GM19240 (cell line): ENCODE results near the gene MICAL2.
"Not testable (repeated sequence)": the region's sequence is repeated elsewhere in the genome, so short reads cannot be mapped to it uniquely, and the experiment has no call there.

Experiments used
- DNase-seq: peaks from one replicate; pipeline ENCODE4 v3.0.0; 2011; ENCODE audit warnings: low spot score; ENCODE audit not compliant: insufficient read length

The MICAL2 gene

GRCh38 chr11:12133547-12134235, 23.3 kb downstream of the MICAL2 start:
- no peak for DNase-seq

DNA sequence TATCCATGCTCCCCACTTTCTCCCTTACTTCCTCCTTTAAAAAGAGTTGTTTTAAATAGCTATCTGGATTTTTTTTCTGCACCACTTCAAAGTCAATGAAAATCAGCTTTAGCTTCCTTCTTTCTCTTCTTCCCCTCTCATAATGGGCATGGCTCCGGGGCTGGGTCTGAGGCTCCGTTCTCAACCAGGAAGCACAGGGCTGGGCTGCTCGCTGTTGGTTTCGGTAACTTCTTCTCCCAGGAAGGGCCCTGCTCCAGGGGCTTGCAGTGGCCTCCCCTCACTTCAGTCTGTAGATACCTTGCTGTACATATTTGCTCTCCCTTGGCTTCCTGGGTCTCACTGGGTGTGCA, 23.8 kb downstream of the MICAL2 start:
- DNase-seq = no peak

DNA sequence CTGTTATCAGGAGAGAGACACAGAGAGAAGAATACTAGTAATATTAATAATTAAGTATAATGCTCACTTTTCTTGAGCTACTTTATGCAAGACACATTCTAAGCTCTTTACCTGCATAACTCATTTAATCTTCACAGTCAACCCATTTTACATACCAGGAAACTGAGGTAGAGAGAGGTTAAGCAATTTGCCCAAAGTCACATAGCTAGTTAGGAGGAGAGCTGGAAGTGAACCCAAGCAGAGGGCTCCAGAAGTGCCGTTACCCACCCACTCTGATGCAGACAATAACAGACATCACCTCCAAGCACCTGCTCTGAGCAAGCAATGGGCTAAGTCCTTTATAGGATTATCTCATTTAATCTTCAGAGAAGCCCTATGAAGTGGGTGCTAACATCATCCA, 24.8 kb downstream of the MICAL2 start:
- no peak for DNase-seq

GRCh38 chr11:12137005-12137690, 26.8 kb downstream of the MICAL2 start:
- DNase-seq = no peak

DNA sequence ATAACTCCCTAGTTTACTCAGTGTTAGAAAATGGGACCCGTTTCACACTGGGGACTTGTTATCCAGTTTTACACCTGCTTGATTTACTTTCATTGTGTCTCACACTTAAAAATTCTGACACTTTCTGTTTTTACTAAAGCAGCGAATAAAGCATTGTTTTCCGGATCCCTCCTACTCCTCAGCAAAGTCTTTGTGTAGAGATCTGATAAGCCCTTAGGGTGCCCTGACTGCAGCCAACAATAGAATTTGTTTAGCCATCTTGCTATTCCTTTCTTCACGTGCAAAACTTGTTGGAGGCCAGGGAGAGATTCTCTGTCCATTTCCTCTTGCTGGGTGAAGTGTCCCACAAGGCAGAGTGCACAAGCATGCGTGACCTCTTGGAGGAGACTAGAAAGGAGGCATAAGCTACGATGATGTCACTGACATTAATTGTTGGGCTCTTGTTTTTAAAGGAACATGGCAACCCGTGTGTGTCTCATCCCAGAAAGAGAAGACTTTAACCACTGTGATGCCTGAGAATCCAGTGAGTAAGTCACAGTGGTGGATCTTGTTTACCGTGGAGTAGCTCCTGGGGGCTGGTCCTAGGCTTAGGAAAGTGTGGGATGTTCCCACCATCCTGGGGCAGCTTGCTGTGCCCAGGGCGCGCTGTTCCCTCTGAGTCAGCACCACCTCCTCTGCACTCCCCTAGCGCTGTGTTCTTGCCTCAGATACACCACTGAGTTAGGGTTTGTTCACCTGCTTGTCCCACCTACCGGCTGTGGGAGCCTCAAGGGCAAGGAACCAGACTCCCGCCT, 27.7 kb downstream of the MICAL2 start:
- DNase-seq = no peak

DNA sequence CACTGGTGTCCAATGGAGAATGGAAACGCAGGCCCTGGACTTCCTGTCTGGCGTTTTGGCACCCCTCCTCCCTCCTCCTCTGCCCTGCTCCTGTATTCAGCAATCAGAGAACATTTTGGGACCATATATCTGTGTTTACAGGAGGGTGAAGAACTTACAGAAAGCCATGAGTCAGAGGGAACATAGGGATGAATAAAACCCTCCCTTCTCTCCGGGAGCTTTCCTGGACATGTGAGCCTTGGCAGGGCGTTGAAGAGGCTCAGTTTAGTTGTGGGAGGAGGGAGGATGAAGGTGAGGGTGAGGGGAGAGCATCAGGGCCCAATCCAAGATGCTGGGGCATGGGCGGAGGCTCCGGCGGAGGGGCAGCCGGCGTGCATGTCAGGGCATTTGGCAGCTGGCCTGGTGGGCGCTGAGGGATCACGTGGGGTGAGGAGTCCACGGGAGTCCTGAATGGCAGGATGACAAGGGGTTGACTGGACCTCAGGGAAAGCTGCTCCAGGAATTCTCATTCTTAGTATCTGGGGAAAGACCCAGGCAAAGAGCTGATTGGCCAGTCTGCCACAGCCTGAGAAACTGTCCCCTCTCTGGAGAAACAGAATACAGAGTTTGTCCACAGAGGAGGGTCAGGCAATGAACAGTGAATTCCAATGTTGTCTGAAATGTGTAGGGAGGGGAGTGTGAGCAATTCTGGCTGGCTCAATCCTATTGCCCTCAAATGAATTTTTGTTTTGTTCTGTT, 28.9 kb downstream of the MICAL2 start:
- no peak for DNase-seq

- no peak for DNase-seq
Observed at GRCh38 chr11:12140186-12140793, 29.9 kb downstream of the MICAL2 start.

GRCh38 chr11:12141283-12141682, 30.9 kb downstream of the MICAL2 start:
- DNase-seq = no peak

DNA sequence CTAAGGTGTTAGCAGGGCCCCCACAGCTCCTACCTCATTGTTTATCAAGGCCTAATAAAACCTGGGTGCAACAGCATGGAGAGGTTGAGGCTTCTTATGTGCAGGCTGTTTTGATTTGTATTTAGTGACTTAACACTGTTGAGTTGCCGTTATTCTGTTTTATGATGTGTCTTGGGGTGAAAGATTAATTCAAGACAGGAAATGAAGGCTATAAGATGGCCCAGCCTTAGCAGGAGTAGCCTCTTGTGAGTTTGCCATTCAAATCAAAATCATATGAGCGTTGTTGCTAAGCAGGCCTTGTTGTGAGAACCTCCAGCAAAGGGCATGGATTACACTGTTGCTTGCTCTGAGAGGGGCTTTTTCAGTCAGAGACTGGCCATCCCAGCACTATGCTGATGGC, 31.8 kb downstream of the MICAL2 start:
- no peak for DNase-seq

- DNase-seq = no peak
Observed at GRCh38 chr11:12142909-12143308, 32.5 kb downstream of the MICAL2 start.

- no peak for DNase-seq
Observed at GRCh38 chr11:12143461-12144258, 33.3 kb downstream of the MICAL2 start.

DNA sequence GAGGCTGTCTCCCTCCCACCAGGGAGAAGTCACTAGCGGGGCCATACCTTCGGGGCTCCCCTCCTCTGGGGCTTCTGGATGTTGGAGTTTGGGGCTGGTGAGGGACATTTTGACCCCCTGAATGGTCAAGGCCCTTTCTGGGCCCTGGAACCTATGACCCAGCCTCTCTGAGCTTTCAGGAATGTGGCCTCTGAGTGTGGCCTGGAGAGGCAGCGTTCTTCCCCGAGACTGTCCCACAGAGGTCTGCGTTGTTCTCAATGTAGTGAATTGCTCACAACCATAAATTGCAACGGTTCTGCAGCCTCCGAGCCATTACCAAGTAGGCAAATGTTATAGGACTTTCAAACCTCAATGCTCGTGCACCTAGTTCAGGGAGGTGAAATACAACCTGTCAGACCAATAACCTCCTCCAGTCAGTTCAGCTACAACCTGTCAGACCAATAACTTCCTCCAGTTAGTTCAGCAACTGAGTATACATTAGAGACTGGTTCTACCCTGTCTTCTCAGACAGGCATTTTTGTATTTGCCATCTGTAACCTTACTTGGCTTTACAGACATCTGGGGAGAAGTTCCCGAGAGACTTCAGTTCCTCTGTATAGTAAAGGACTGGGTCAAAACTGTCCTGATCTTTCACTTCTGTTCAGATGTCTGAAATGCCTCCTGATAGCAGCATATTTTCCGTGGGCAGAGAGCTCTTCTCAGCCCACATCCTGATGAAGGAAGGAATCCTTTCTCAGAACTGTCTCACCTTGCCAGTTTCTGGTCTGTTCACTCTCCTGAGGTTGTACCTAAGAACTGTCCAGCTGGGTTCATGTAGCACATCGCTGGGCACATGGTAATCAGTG, 34.2 kb downstream of the MICAL2 start:
- no peak for DNase-seq

GRCh38 chr11:12146678-12147077, 36.3 kb downstream of the MICAL2 start:
- not testable (repeated sequence) for DNase-seq

- no peak for DNase-seq
Observed at GRCh38 chr11:12147827-12148226, 37.4 kb downstream of the MICAL2 start.

- no peak for DNase-seq
Observed at GRCh38 chr11:12148466-12148865, 38.1 kb downstream of the MICAL2 start.

DNA sequence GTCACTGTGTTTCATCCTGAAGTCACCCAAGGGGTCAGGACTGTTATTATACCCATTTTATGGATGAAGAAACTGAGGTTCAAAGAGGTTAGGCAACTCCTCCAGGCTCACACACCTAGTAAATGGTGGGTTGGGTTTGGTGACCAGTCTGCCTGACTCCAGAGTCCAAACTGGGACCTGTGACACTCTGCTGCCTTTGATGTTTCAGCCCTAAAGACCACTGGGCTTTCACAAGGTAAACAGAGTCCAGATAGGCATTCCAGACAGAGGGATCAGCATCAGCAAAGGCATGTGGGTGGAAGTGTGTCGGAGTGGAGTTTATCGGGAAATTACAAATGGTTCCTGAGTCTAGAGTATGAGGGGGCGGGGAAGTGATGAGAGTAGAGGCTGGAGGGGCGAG, 38.5 kb downstream of the MICAL2 start:
- DNase-seq = no peak

- DNase-seq = no peak
Observed at GRCh38 chr11:12149672-12150225, 39.4 kb downstream of the MICAL2 start.

DNA sequence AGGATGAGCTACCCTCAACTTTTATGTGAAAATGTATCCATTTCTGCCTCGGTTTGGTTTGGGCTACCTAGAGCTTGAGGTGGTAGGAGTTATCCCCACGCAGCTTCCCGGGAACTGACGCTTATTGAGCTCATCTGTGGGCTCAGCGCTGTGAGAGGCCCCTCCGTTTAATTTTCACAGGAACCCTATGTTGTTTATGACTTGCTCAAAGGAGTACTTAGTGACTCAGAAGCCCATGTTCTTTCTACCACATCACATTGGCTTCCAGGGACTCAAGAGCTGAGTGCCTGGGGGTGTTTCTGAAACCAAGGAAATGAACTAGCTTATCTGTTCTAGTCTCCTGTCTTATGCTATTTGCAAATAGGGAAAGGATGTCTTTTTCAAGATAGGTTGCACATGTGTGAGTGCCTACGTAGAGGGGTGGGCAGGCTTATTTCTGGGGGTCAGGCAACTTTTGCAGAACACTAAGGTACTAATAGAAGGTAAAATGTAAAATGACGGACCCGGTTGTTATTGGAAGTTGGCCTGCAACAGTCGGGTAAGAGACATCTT, 40.5 kb downstream of the MICAL2 start:
- no peak for DNase-seq

GRCh38 chr11:12152321-12152720, 41.9 kb downstream of the MICAL2 start:
- no peak for DNase-seq
